ENCODE results near the gene ASB10.

DNA sequence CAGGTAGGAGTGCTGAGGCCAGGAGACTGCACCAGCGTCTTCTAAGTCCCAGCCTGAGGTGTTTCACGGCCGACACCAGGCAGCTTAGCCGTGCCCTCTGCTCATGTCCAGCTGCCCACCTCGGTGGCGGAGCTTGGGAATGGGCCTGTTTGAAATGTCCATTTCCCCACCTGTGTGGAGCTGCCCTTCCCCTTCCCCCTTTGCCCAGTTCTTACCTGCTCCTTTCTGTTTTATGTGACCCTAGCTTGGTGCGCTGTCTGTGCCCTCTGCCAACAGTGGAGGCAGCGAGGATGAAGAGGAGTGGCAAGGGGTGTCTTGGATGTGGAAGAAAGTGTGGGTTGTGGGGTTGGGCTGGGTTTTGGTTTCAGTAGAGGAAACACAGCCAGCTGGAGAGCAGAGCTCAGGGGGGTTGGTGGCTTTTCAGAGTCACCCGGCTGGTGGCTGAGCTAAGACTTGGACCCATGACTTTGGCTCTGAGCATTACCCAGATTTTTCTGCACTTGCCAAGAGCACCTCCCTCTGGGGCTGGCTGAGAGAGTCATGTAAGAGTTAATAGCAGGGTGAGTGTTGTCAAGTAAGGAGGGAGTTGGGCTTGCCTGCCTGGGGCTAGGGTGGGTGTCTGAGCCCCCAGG, 57.0 kb downstream of the ASB10 start:
- TF ChIP-seq, protein P1, sequence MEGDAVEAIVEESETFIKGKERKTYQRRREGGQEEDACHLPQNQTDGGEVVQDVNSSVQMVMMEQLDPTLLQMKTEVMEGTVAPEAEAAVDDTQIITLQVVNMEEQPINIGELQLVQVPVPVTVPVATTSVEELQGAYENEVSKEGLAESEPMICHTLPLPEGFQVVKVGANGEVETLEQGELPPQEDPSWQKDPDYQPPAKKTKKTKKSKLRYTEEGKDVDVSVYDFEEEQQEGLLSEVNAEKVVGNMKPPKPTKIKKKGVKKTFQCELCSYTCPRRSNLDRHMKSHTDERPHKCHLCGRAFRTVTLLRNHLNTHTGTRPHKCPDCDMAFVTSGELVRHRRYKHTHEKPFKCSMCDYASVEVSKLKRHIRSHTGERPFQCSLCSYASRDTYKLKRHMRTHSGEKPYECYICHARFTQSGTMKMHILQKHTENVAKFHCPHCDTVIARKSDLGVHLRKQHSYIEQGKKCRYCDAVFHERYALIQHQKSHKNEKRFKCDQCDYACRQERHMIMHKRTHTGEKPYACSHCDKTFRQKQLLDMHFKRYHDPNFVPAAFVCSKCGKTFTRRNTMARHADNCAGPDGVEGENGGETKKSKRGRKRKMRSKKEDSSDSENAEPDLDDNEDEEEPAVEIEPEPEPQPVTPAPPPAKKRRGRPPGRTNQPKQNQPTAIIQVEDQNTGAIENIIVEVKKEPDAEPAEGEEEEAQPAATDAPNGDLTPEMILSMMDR (IDR thresholded peaks at IDR 0.05): no peak
- no peak for TF ChIP-seq EZH2 (IDR thresholded peaks at IDR 0.05; ENCODE audit: borderline replicate concordance, insufficient read depth, low read depth, low read length, poor library complexity, severe bottlenecking)
